Transverse colon (tissue), 4 donors: ENCODE results near the gene PPP1R14C. TPM values are rescaled to one million over a fixed set of nuclear protein-coding genes. Genes with fewer than 3 reads are reported as not detected.
A peak's percentile ranks its signal among the peaks of the same experiment; 100 is the strongest.

Experiments used
- DNase-seq: peaks from one replicate; pipeline ENCODE4 v3.0.0-alpha.2; 2019
- H3K27ac ChIP-seq, 4 donors: fragments of 200-600 bp; sonication (generic); 2 replicates each; pipeline ENCODE4 v1.5.1; 2016 to 2018; ENCODE audit warnings: inconsistent platforms in 4 of 4
- H3K27me3 ChIP-seq: fragments of 200-600 bp; sonication (generic); 2 replicates; pipeline ENCODE4 v1.5.1; 2017; ENCODE audit warnings: inconsistent platforms
- H3K36me3 ChIP-seq, 4 donors: fragments of 200-600 bp; sonication (generic); 2 replicates each; pipeline ENCODE4 v1.5.1; 2017 to 2019; ENCODE audit warnings: inconsistent platforms in 4 of 4
- H3K4me1 ChIP-seq, 4 donors: fragments of 200-600 bp; sonication (generic); 2 replicates each; pipeline ENCODE4 v1.5.1; 2017 to 2020; ENCODE audit warnings: inconsistent platforms in 4 of 4
- H3K4me3 ChIP-seq, 4 donors: fragments of 200-600 bp; sonication (generic); 1 replicate in 1 of 4; 2 replicates in 3 of 4; pipeline versions ENCODE4 v1.5.1 to v1.6.1; 2017 to 2019; ENCODE audit warnings: inconsistent platforms in 4 of 4
- H3K9me3 ChIP-seq, 2 donors: fragments of 200-600 bp; sonication (generic); 2 replicates each; pipeline ENCODE4 v1.5.1; 2017 to 2019; ENCODE audit warnings: inconsistent platforms in 2 of 2
- CTCF ChIP-seq, 5 experiments: fragments of 200-600 bp in 3 of 5; fragments of 450-650 bp in 2 of 5; sonication (generic) in 3 of 5; IDR thresholded peaks; 1 replicate in 2 of 5; 2 replicates in 3 of 5; pipeline ENCODE4 v1.5.1; 2016 to 2017; ENCODE audit warnings: antibody characterized with exemption in 5 of 5, inconsistent platforms in 3 of 5, mild to moderate bottlenecking in 2 of 5, moderate library complexity in 1 of 5
- EP300 ChIP-seq: sonication (generic); formaldehyde crosslinking; IDR thresholded peaks from one replicate; pipeline ENCODE4 v1.6.1; 2017; ENCODE audit warnings: antibody characterized with exemption, low read depth
- POLR2A ChIP-seq: fragments of 450-650 bp; IDR thresholded peaks from one replicate; pipeline ENCODE4 v1.6.1; 2016; ENCODE audit warnings: antibody characterized with exemption, mild to moderate bottlenecking, moderate library complexity
- POLR2AphosphoS5 ChIP-seq, 3 donors: sonication (generic); formaldehyde crosslinking; IDR thresholded peaks; one replicate each; pipeline ENCODE4 v1.6.1; 2016; ENCODE audit warnings: antibody characterized with exemption in 3 of 3
- WGBS, 2 donors: methylation state at CpG; one replicate each; pipeline ENCODE4 v1.1.5; 2018; ENCODE audit warnings: low coverage in 1 of 2; 5-methylcytosine and 5-hydroxymethylcytosine counted together
- in situ Hi-C, 4 donors: fragments of 200-750 bp; cut with MboI; loops; one replicate each; pipeline versions ENCODE4 v1.15.0 to v1.15.1; 2017; ENCODE audit warnings: low sequenced_read_pairs in 3 of 4, low pct_ligation_motif_present in 1 of 4, low pct_unique_long_range_greater_than_20kb in 1 of 4
- intact Hi-C: fragments of 100-400 bp; cut with DNase I; formaldehyde crosslinking; loops from one replicate; pipeline ENCODE4 v1.15.1; 2023; ENCODE audit warnings: low total_unique reads
- total RNA-seq, 4 donors: library from RNA; depleted of rRNA; stranded (reverse); fragments of >200 nt; gene quantifications; one replicate each; pipeline ENCODE4 v1.1.0, GENCODE V29; 2016

The PPP1R14C gene
- total RNA-seq, 4 donors from 2014 or later: 1.2 to 64.5 (median 38.8) TPM

GRCh38 chr6:150202934-150203333 lies 60.1 kb downstream of the PPP1R14C start:
- 79 to 86% methylated on average over 3 of the region's 3 CpGs for WGBS, 2 donors
- peak overlapping the region; percentile 84 to 89 (median 86) for H3K27ac ChIP-seq

GRCh38 chr6:150203378-150203777 lies 60.5 kb downstream of the PPP1R14C start:
- Histone ChIP-seq H3K36me3 (no peaks in the 10 kb centered on the region), H3K9me3 (no peaks in the 10 kb centered on the region), H3K27ac (peak overlapping the region; percentile 84 to 89 (median 86)), H3K27me3 (no peaks in the 10 kb centered on the region), H3K4me1 (peaks cover 9 to 35% (median 23%) of the 10 kb centered on the region in 4 donors), H3K4me3 (no peak overlapping the region)
- intact Hi-C loops: no loop called here
- DNase-seq: no peak
- WGBS, 2 donors: 83 to 97% methylated on average over 2 to 12 of the region's 12 CpGs
- TF ChIP-seq CTCF (IDR thresholded peaks at IDR 0.05): no peak
- no peak for TF ChIP-seq EP300
- TF ChIP-seq POLR2A: no peak
- TF ChIP-seq POLR2AphosphoS5 (IDR thresholded peaks at IDR 0.05): no peak
- in situ Hi-C loops: no loop called here

More at GRCh38 chr6:150202934-150203333, 60.1 kb downstream of the PPP1R14C start:
- intact Hi-C loops: no loop called here
- H3K36me3 ChIP-seq: no peaks in the 10 kb centered on the region
- TF ChIP-seq POLR2AphosphoS5 (IDR thresholded peaks at IDR 0.05) (no peak), CTCF (IDR thresholded peaks at IDR 0.05) (no peak), EP300 (no peak), POLR2A (no peak)
- H3K9me3 ChIP-seq: no peaks in the 10 kb centered on the region
- peaks cover 9 to 35% (median 23%) of the 10 kb centered on the region in 4 donors for H3K4me1 ChIP-seq
- in situ Hi-C loops: no loop called here
- H3K4me3 ChIP-seq: no peak overlapping the region
- H3K27me3 ChIP-seq: no peaks in the 10 kb centered on the region
- DNase-seq: no peak

GRCh38 chr6:150203871-150204545 lies 61.2 kb downstream of the PPP1R14C start:
- in situ Hi-C loops (no loop called here), intact Hi-C loops (no loop called here)
- Histone ChIP-seq H3K4me3 (no peak overlapping the region), H3K27ac (peak overlapping the region in 2 of 4 donors; percentile 84 to 85), H3K9me3 (no peaks in the 10 kb centered on the region), H3K36me3 (no peaks in the 10 kb centered on the region), H3K27me3 (no peaks in the 10 kb centered on the region), H3K4me1 (peaks cover 9 to 35% (median 23%) of the 10 kb centered on the region in 4 donors)
- WGBS, 2 donors: 87 to 90% methylated on average over 14 to 22 of the region's 22 CpGs
- DNase-seq: no peak
- no peak for TF ChIP-seq POLR2AphosphoS5 (IDR thresholded peaks at IDR 0.05)
- TF ChIP-seq EP300: no peak
- no peak for TF ChIP-seq CTCF (IDR thresholded peaks at IDR 0.05)
- TF ChIP-seq POLR2A: no peak

- Histone ChIP-seq H3K27me3 (no peaks in the 10 kb centered on the region), H3K4me3 (no peak overlapping the region), H3K36me3 (no peaks in the 10 kb centered on the region), H3K27ac (no peak overlapping the region), H3K4me1 (peaks cover 9 to 32% (median 23%) of the 10 kb centered on the region in 4 donors), H3K9me3 (no peaks in the 10 kb centered on the region)
- no peak for TF ChIP-seq CTCF (IDR thresholded peaks at IDR 0.05)
- DNase-seq: no peak
- intact Hi-C loops: no loop called here
- WGBS, 2 donors: 70 to 95% methylated on average over 3 to 9 of the region's 9 CpGs
- in situ Hi-C loops: no loop called here
These were observed 62.0 kb downstream of the PPP1R14C start for GRCh38 chr6:150204705-150205472.
